HepG2 (cell line): Measurements from ENCODE around the gene XPC. TPM values are rescaled to one million over a fixed set of nuclear protein-coding genes. Genes with fewer than 3 reads are reported as not detected.

ENCODE experiments used
- FOSL2 ChIP-seq: sonication (generic); formaldehyde crosslinking; IDR thresholded peaks from 2 replicates; pipeline ENCODE4 v1.4.0; 2020; ENCODE audit warnings: missing genetic modification reagents
- JUN ChIP-seq: sonication (generic); formaldehyde crosslinking; IDR thresholded peaks from 2 replicates; pipeline ENCODE4 v1.4.0; 2020; ENCODE audit warnings: mild to moderate bottlenecking, missing genetic modification reagents
- KDM4B ChIP-seq: sonication (generic); formaldehyde crosslinking; IDR thresholded peaks from 2 replicates; pipeline ENCODE4 v1.4.0; 2020; ENCODE audit warnings: missing genetic modification reagents
- NFE2 ChIP-seq: sonication (generic); formaldehyde crosslinking; IDR thresholded peaks from 2 replicates; pipeline ENCODE4 v1.4.0; 2020; ENCODE audit warnings: missing genetic modification reagents
- TEAD2 ChIP-seq: sonication (generic); formaldehyde crosslinking; IDR thresholded peaks from 2 replicates; pipeline ENCODE4 v1.9.0; 2021; ENCODE audit warnings: missing genetic modification reagents
- THYN1 ChIP-seq: sonication (generic); formaldehyde crosslinking; IDR thresholded peaks from 2 replicates; pipeline ENCODE4 v1.8.1; 2023; ENCODE audit warnings: low read depth, mild to moderate bottlenecking, moderate library complexity, missing genetic modification reagents, borderline replicate concordance
- ZKSCAN8 ChIP-seq: IDR thresholded peaks from 2 replicates; pipeline ENCODE4 v1.6.1; 2016; ENCODE audit warnings: borderline replicate concordance, missing genetic modification reagents, missing compliant biosample characterization
- ZNF260 ChIP-seq: sonication (generic); formaldehyde crosslinking; IDR thresholded peaks from 2 replicates; pipeline ENCODE4 v1.4.0; 2020; ENCODE audit warnings: missing genetic modification reagents, low read depth, mild to moderate bottlenecking, borderline replicate concordance
- ZNF335 ChIP-seq: sonication (generic); formaldehyde crosslinking; IDR thresholded peaks from 2 replicates; pipeline ENCODE4 v1.4.0; 2020; ENCODE audit warnings: missing genetic modification reagents
- ZNF567 ChIP-seq: sonication (generic); formaldehyde crosslinking; IDR thresholded peaks from 2 replicates; pipeline ENCODE4 v1.8.1; 2023; ENCODE audit warnings: mild to moderate bottlenecking, missing genetic modification reagents, borderline replicate concordance
- ZNF724P ChIP-seq: sonication (generic); formaldehyde crosslinking; IDR thresholded peaks from 2 replicates; pipeline ENCODE4 v1.8.0; 2022; ENCODE audit warnings: missing genetic modification reagents, borderline replicate concordance
- ZSCAN31 ChIP-seq: sonication (generic); formaldehyde crosslinking; IDR thresholded peaks from 2 replicates; pipeline ENCODE4 v1.5.0; 2020; ENCODE audit warnings: low read depth, mild to moderate bottlenecking, missing genetic modification reagents
- polyA plus RNA-seq, 8 experiments: library from polyadenylated mRNA; depleted of rRNA in 3 of 8; stranded (reverse) in 7 of 8; unstranded in 1 of 8; fragments of >200 nt; fragmentation: Illumina TruSeq in 4 of 8; extraction: Trizol in 4 of 8; gene quantifications; 2 replicates each; pipeline versions ENCODE4 v1.2.1 to v1.2.3, GENCODE V29; 2011 to 2016; ENCODE audit warnings: low read depth in 4 of 8, missing spikeins in 1 of 8, mixed read lengths in 1 of 8; ENCODE audit not compliant: insufficient read depth in 1 of 8
- total RNA-seq, 5 experiments: library from RNA; depleted of rRNA; stranded (reverse); fragments of >200 nt; fragmentation: Illumina TruSeq; extraction: Trizol; gene quantifications; 2 replicates each; pipeline ENCODE4 v1.2.3, GENCODE V29; 2016; ENCODE audit warnings: low read depth in 1 of 5
- TF ChIP-seq, protein P1 (sequence below): sonication (generic); formaldehyde crosslinking; IDR thresholded peaks from 2 replicates; pipeline ENCODE4 v1.4.0; 2020; ENCODE audit warnings: mild to moderate bottlenecking, missing genetic modification reagents
- TF ChIP-seq, protein P2 (sequence below): sonication (generic); formaldehyde crosslinking; IDR thresholded peaks from 2 replicates; pipeline ENCODE4 v1.5.1; 2020; ENCODE audit warnings: missing genetic modification reagents, mild to moderate bottlenecking, borderline replicate concordance
- TF ChIP-seq, protein P3 (sequence below): sonication (generic); formaldehyde crosslinking; IDR thresholded peaks from 2 replicates; pipeline ENCODE4 v1.4.0; 2020; ENCODE audit warnings: missing genetic modification reagents
- TF ChIP-seq, protein P4 (sequence below): sonication (generic); formaldehyde crosslinking; IDR thresholded peaks from 2 replicates; pipeline ENCODE4 v1.4.0; 2020; ENCODE audit warnings: low read depth, mild to moderate bottlenecking, missing genetic modification reagents
- TF ChIP-seq, protein P5 (sequence below): sonication (generic); formaldehyde crosslinking; IDR thresholded peaks from 2 replicates; pipeline ENCODE4 v1.8.0; 2022; ENCODE audit warnings: mild to moderate bottlenecking, missing genetic modification reagents, moderate library complexity
- TF ChIP-seq, protein P6 (sequence below): fragments of 450-650 bp; IDR thresholded peaks from 2 replicates; pipeline ENCODE4 v1.6.1; 2016

Gene XPC
- total and polyA plus RNA-seq, 2 of the 13 experiments (the other 11 are each of a cell fraction or from before 2014, with no cell fraction given) = 9.4 to 24.1 TPM

DNA sequence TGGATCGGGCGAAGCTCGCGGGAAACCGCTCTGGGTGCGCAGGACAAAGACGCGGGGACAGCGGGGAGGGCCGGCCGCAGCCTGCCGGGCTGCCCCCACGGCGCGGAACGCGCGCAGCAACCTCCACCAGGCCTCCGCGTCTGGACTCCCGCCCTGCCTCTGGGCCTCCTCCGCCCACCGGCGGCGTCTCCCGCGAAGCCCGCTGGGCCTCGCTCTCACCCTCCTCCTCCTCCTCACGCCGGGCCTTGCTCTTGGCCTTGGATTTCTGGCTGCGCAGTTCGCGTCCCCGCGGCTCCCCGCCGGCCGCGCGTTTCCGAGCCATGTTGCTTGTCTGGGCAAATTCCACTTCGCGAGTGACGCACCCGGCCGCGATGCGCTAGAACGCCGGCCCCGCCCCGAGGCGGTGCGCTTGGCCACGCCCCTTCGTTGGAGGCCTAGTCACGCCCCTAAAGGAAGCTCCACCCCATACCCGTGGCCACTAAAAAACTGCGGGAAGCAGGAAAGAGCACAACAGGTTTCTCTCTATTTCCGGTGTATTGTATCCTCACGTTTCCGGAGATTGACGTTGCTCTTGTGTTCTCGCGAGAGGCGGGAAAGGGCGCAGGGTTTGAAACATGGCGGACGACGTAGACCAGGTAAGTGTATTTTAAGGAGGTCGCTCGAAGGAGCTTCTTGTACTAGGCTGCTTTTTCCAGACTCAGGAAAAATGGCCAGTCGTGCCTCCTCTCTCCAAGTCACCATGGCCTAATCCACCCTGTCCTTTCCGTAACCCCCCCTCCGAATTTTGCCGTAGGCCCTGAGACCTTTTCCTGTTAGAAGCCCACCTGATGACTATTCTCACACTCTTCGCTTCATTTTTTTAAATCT, at the start of gene XPC, which contains the start of gene LSM3 (continued):
- TF ChIP-seq, protein P1, sequence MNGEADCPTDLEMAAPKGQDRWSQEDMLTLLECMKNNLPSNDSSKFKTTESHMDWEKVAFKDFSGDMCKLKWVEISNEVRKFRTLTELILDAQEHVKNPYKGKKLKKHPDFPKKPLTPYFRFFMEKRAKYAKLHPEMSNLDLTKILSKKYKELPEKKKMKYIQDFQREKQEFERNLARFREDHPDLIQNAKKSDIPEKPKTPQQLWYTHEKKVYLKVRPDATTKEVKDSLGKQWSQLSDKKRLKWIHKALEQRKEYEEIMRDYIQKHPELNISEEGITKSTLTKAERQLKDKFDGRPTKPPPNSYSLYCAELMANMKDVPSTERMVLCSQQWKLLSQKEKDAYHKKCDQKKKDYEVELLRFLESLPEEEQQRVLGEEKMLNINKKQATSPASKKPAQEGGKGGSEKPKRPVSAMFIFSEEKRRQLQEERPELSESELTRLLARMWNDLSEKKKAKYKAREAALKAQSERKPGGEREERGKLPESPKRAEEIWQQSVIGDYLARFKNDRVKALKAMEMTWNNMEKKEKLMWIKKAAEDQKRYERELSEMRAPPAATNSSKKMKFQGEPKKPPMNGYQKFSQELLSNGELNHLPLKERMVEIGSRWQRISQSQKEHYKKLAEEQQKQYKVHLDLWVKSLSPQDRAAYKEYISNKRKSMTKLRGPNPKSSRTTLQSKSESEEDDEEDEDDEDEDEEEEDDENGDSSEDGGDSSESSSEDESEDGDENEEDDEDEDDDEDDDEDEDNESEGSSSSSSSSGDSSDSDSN (CRISPR knock-in tag) = peak; percentile 86; the same call in 1 of the 2 replicates
- TF ChIP-seq ZNF260 (no peak), ZSCAN31 (CRISPR knock-in tag) (peak; percentile 92), KDM4B (CRISPR knock-in tag) (0 out of 2 replicates have a peak, but pooled peaks have one; percentile 37), JUN (0 out of 2 replicates have a peak, but pooled peaks have one; percentile 45), ZNF724P (CRISPR knock-in tag) (no peak), FOSL2 (CRISPR knock-in tag) (peak; percentile 79), ZNF567 (no peak), ZKSCAN8 (CRISPR knock-in tag) (no peak), TEAD2 (CRISPR knock-in tag) (no peak), NFE2 (no peak), ZNF335 (CRISPR knock-in tag) (no peak), THYN1 (CRISPR knock-in tag) (no peak)
- TF ChIP-seq, protein P2, sequence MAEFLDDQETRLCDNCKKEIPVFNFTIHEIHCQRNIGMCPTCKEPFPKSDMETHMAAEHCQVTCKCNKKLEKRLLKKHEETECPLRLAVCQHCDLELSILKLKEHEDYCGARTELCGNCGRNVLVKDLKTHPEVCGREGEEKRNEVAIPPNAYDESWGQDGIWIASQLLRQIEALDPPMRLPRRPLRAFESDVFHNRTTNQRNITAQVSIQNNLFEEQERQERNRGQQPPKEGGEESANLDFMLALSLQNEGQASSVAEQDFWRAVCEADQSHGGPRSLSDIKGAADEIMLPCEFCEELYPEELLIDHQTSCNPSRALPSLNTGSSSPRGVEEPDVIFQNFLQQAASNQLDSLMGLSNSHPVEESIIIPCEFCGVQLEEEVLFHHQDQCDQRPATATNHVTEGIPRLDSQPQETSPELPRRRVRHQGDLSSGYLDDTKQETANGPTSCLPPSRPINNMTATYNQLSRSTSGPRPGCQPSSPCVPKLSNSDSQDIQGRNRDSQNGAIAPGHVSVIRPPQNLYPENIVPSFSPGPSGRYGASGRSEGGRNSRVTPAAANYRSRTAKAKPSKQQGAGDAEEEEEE (CRISPR knock-in tag) = peak; percentile 40; the same call in 1 of the 2 replicates
- TF ChIP-seq, protein P3, sequence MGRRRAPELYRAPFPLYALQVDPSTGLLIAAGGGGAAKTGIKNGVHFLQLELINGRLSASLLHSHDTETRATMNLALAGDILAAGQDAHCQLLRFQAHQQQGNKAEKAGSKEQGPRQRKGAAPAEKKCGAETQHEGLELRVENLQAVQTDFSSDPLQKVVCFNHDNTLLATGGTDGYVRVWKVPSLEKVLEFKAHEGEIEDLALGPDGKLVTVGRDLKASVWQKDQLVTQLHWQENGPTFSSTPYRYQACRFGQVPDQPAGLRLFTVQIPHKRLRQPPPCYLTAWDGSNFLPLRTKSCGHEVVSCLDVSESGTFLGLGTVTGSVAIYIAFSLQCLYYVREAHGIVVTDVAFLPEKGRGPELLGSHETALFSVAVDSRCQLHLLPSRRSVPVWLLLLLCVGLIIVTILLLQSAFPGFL (CRISPR knock-in tag) = no peak
- TF ChIP-seq, protein P4, sequence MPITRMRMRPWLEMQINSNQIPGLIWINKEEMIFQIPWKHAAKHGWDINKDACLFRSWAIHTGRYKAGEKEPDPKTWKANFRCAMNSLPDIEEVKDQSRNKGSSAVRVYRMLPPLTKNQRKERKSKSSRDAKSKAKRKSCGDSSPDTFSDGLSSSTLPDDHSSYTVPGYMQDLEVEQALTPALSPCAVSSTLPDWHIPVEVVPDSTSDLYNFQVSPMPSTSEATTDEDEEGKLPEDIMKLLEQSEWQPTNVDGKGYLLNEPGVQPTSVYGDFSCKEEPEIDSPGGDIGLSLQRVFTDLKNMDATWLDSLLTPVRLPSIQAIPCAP (CRISPR knock-in tag) = no peak; the same call in 1 of the 2 replicates
- TF ChIP-seq, protein P5, sequence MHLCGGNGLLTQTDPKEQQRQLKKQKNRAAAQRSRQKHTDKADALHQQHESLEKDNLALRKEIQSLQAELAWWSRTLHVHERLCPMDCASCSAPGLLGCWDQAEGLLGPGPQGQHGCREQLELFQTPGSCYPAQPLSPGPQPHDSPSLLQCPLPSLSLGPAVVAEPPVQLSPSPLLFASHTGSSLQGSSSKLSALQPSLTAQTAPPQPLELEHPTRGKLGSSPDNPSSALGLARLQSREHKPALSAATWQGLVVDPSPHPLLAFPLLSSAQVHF (CRISPR knock-in tag) = no peak
- TF ChIP-seq, protein P6, sequence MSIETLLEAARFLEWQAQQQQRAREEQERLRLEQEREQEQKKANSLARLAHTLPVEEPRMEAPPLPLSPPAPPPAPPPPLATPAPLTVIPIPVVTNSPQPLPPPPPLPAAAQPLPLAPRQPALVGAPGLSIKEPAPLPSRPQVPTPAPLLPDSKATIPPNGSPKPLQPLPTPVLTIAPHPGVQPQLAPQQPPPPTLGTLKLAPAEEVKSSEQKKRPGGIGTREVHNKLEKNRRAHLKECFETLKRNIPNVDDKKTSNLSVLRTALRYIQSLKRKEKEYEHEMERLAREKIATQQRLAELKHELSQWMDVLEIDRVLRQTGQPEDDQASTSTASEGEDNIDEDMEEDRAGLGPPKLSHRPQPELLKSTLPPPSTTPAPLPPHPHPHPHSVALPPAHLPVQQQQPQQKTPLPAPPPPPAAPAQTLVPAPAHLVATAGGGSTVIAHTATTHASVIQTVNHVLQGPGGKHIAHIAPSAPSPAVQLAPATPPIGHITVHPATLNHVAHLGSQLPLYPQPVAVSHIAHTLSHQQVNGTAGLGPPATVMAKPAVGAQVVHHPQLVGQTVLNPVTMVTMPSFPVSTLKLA = peak; percentile 49; the same call in 1 of the 2 replicates
